HepG2 (cell line): ENCODE results near the gene RPA1. TPM values are rescaled to one million over a fixed set of nuclear protein-coding genes. Genes with fewer than 3 reads are reported as not detected.

Source experiments
- ATAC-seq: fragments of 200-7000 bp; cut with Tn5 transposase; 3 replicates; pipeline ENCODE4 v1.9.1; 2020; ENCODE audit warnings: mild to moderate bottlenecking, moderate library complexity
- BruUV-seq: library from RNA; stranded (reverse); fragments of 400-500 nt; replicated peaks from 2 replicates; lab custom pipeline; 2021; lab: Mats Ljungman, UMichigan
- CTCF ChIA-PET: fragments of 300-600 bp; formaldehyde crosslinking; extraction: SDS; loops from one replicate; lab custom pipeline; 2021; ENCODE audit warnings: low total read pairs, inconsistent platforms, low intra/inter-chr PET ratio; lab: Yijun Ruan, JAX
- POLR2A ChIA-PET: fragments of 350-600 bp; sonication (Branson Sonifier 250); formaldehyde crosslinking; loops from one replicate; lab custom pipeline; 2020; ENCODE audit warnings: antibody characterized with exemption, inconsistent platforms; lab: Yijun Ruan, JAX
- DNase-seq: peaks from one replicate; pipeline ENCODE4 v3.0.0-alpha.2; 2015; ENCODE audit warnings: low spot score
- FAIRE-seq: peaks from 3 replicates; lab custom pipeline; 2011; peaks lifted over from hg19 to GRCh38; lab: Jason Lieb, UNC
- H2AFZ ChIP-seq: one replicate; pipeline ENCODE4 v1.6.1; 2011; ENCODE audit warnings: low read length, inconsistent platforms
- H3K27ac ChIP-seq: fragments of 300-600 bp; 3 replicates; pipeline ENCODE4 v1.8.0; 2011; ENCODE audit warnings: mixed run types, mild to moderate bottlenecking, mixed read lengths, low read length, inconsistent platforms; ENCODE audit not compliant: insufficient read depth; ENCODE audit errors: extremely low read length
- H3K27me3 ChIP-seq, 2 experiments: fragments of 200-600 bp in 1 of 2; 2 replicates in 1 of 2; 3 replicates in 1 of 2; pipeline versions ENCODE4 v1.6.0 to v1.8.0; 2011; ENCODE audit warnings: low read length in 2 of 2, mild to moderate bottlenecking in 2 of 2, moderate library complexity in 2 of 2, inconsistent platforms in 1 of 2; ENCODE audit not compliant: insufficient read depth in 2 of 2, control insufficient read depth in 1 of 2
- H3K36me3 ChIP-seq, 2 experiments: fragments of 200-600 bp in 1 of 2; replicated peaks in 1 of 2; 2 replicates in 1 of 2; 3 replicates in 1 of 2; pipeline versions ENCODE4 v1.5.1 to v1.8.0; 2011; ENCODE audit warnings: low read length in 2 of 2, inconsistent platforms in 1 of 2; ENCODE audit not compliant: insufficient read depth in 2 of 2, control insufficient read depth in 1 of 2
- H3K4me1 ChIP-seq: 2 replicates; pipeline ENCODE4 v1.5.1; 2012; ENCODE audit warnings: low read length, inconsistent platforms; ENCODE audit not compliant: insufficient read depth
- H3K4me2 ChIP-seq: 2 replicates; pipeline ENCODE4 v1.6.0; 2011; ENCODE audit warnings: low read depth, low read length, inconsistent platforms
- H3K4me3 ChIP-seq, 3 experiments: fragments of 200-600 bp in 1 of 3; sonication (generic), shearing (Covaris generic) in 1 of 3; replicated peaks in 1 of 3; 2 replicates each; pipeline ENCODE4 v1.5.1; 2011 to 2016; ENCODE audit warnings: low read length in 3 of 3, inconsistent platforms in 2 of 3, low read depth in 2 of 3, mild to moderate bottlenecking in 2 of 3, control low read depth in 1 of 3, mixed read lengths in 1 of 3; ENCODE audit not compliant: insufficient read depth in 1 of 3
- H3K79me2 ChIP-seq: one replicate; pipeline ENCODE4 v1.6.1; 2011; ENCODE audit warnings: low read length, inconsistent platforms; ENCODE audit not compliant: insufficient read depth
- H3K9ac ChIP-seq: 2 replicates; pipeline ENCODE4 v1.6.0; 2011; ENCODE audit warnings: mild to moderate bottlenecking, low read depth, low read length, inconsistent platforms; ENCODE audit not compliant: insufficient read depth
- H3K9me3 ChIP-seq: 2 replicates; pipeline ENCODE4 v1.5.1; 2012; ENCODE audit warnings: mild to moderate bottlenecking, low read length
- H4K20me1 ChIP-seq: 2 replicates; pipeline ENCODE4 v1.6.0; 2011; ENCODE audit warnings: inconsistent platforms, mild to moderate bottlenecking, low read length, moderate library complexity; ENCODE audit not compliant: insufficient read depth
- KLF13 ChIP-seq: sonication (generic); formaldehyde crosslinking; IDR thresholded peaks from 2 replicates; pipeline ENCODE4 v1.4.0; 2020; ENCODE audit warnings: mild to moderate bottlenecking, missing genetic modification reagents
- KLF16 ChIP-seq, 2 experiments: sonication (generic) in 1 of 2; formaldehyde crosslinking in 1 of 2; IDR thresholded peaks; 2 replicates each; pipeline versions ENCODE4 v1.6.1 to v1.8.0; 2016 to 2023; ENCODE audit warnings: missing genetic modification reagents in 2 of 2, missing compliant biosample characterization in 1 of 2
- MYNN ChIP-seq: sonication (generic); formaldehyde crosslinking; IDR thresholded peaks from 2 replicates; pipeline ENCODE4 v1.4.0; 2020; ENCODE audit warnings: mild to moderate bottlenecking, low read depth, missing genetic modification reagents
- RELA ChIP-seq: sonication (generic); formaldehyde crosslinking; IDR thresholded peaks from 2 replicates; pipeline ENCODE4 v1.4.0; 2020; ENCODE audit warnings: missing genetic modification reagents
- TEAD2 ChIP-seq: sonication (generic); formaldehyde crosslinking; IDR thresholded peaks from 2 replicates; pipeline ENCODE4 v1.9.0; 2021; ENCODE audit warnings: missing genetic modification reagents
- TRIM24 ChIP-seq: sonication (generic); formaldehyde crosslinking; IDR thresholded peaks from 2 replicates; pipeline ENCODE4 v1.8.0; 2022; ENCODE audit warnings: mild to moderate bottlenecking, missing genetic modification reagents
- ZNF10 ChIP-seq: sonication (generic); formaldehyde crosslinking; IDR thresholded peaks from 2 replicates; pipeline ENCODE4 v1.4.0; 2020; ENCODE audit warnings: mild to moderate bottlenecking, low read depth, missing genetic modification reagents, borderline replicate concordance
- ZNF124 ChIP-seq: sonication (generic); formaldehyde crosslinking; IDR thresholded peaks from 2 replicates; pipeline ENCODE4 v1.4.0; 2020; ENCODE audit warnings: missing genetic modification reagents
- ZNF577 ChIP-seq: sonication (generic); formaldehyde crosslinking; IDR thresholded peaks from 2 replicates; pipeline ENCODE4 v1.4.0; 2020; ENCODE audit warnings: mild to moderate bottlenecking, low read depth, missing genetic modification reagents, borderline replicate concordance
- WGBS: methylation state at CpG from one replicate; pipeline ENCODE4 v1.1.6; 2017; ENCODE audit warnings: low lambda C conversion rate; 5-methylcytosine and 5-hydroxymethylcytosine counted together
- in situ Hi-C: cut with HindIII; loops from 2 replicates; pipeline ENCODE4 v1.10.0; 2017; ENCODE audit warnings: low pct_unique_long_range_greater_than_20kb; ENCODE audit not compliant: extremely low pct_ligation_motif_present
- intact Hi-C: fragments of 100-400 bp; cut with micrococcal nuclease; formaldehyde crosslinking; loops from one replicate; pipeline ENCODE4 v1.10.0; 2022; ENCODE audit not compliant: unreplicated experiment
- polyA plus RNA-seq, 8 experiments: library from polyadenylated mRNA; depleted of rRNA in 3 of 8; stranded (reverse) in 7 of 8; unstranded in 1 of 8; fragments of >200 nt; fragmentation: Illumina TruSeq in 4 of 8; extraction: Trizol in 4 of 8; gene quantifications; 2 replicates each; pipeline versions ENCODE4 v1.2.1 to v1.2.3, GENCODE V29; 2011 to 2016; ENCODE audit warnings: low read depth in 4 of 8, missing spikeins in 1 of 8, mixed read lengths in 1 of 8; ENCODE audit not compliant: insufficient read depth in 1 of 8
- total RNA-seq, 5 experiments: library from RNA; depleted of rRNA; stranded (reverse); fragments of >200 nt; fragmentation: Illumina TruSeq; extraction: Trizol; gene quantifications; 2 replicates each; pipeline ENCODE4 v1.2.3, GENCODE V29; 2016; ENCODE audit warnings: low read depth in 1 of 5

RPA1 gene
- total and polyA plus RNA-seq, 2 of the 13 experiments (the other 11 are each of a cell fraction or from before 2014, with no cell fraction given): 13.9 to 37.6 TPM

DNA sequence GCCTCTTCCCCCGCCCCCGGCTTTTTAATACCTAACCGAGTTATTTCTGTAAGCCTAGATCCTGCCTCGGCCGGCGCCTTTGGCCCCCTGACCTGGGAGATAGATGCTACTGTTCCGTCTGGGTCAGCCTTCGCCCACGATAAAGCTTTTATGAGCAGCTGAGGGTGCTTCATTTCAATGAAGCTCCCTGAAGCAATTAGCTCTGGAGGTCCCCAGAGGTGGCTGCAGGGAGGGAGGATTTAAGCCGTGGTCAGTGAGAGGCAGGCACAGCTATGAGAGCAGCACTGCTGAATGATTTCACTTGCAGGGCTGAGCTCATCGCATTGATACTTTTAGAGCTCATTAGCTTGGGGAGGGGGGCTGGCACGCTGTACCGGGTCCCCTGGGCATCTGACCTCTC is 89.4 kb downstream of the RPA1 start:
- Histone ChIP-seq H2AFZ (no peak overlapping the region), H3K4me1 (peaks cover 32% of the 10 kb centered on the region), H3K9me3 (no peaks in the 10 kb centered on the region), H4K20me1 (no peaks in the 10 kb centered on the region), H3K27ac (no peak overlapping the region), H3K79me2 (no peaks in the 10 kb centered on the region), H3K4me3 (no peak overlapping the region), H3K27me3 (peaks cover 6 to 53% of the 10 kb centered on the region in 2 experiments), H3K36me3 (no peaks in the 10 kb centered on the region), H3K4me2 (no peak overlapping the region), H3K9ac (no peak overlapping the region)
- no peak for TF ChIP-seq ZNF577 (CRISPR knock-in tag)
- TF ChIP-seq KLF13 (CRISPR knock-in tag): no peak
- TF ChIP-seq RELA (CRISPR knock-in tag): no peak
- no peak for TF ChIP-seq MYNN
- TF ChIP-seq KLF16 (CRISPR knock-in tag; IDR thresholded peaks at IDR 0.05): no peak
- TF ChIP-seq ZNF10: no peak
- 28% methylated on average over 13 of the region's 13 CpGs for WGBS
- FAIRE-seq (no peak), DNase-seq (no peak), ATAC-seq (no peak)
- CTCF ChIA-PET: no interaction called here
- POLR2A ChIA-PET: interaction anchor here (1.0 kb wide), 1 partner anchor 29 kb away, joined by 3 read pairs; no protein-coding TSS in a partner anchor
- in situ Hi-C loops (loop anchor here (25.0 kb wide), 1 partner anchor 318 kb away; no protein-coding TSS in a partner anchor), intact Hi-C loops (no loop called here)
- BruUV-seq: no TSS peak

DNA sequence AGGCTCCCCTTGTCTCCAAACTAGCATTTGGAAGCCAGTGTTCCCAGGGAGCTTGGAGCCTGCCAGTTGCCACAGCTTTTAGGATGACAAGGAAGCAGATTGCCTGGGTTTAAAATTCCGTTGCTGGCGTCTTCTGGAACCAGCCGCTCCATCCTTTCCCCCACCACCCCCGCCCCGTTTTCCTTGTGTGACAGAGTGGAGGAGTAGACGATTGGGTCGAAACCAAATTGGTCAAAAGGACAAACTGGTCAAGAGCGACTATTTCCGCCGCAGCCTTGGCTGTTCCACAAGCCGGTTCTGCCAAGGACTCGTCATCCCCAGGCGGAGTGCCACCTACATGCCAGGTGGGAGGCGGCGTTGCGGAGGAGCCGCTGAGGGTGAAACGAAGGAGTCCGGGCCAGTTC is 91.1 kb downstream of the RPA1 start:
- Histone ChIP-seq H3K4me3 (no peak overlapping the region), H2AFZ (no peak overlapping the region), H3K27ac (no peak overlapping the region), H4K20me1 (no peaks in the 10 kb centered on the region), H3K36me3 (no peaks in the 10 kb centered on the region), H3K4me1 (peaks cover 31% of the 10 kb centered on the region), H3K4me2 (no peak overlapping the region), H3K27me3 (peaks cover 2 to 41% of the 10 kb centered on the region in 2 experiments), H3K9me3 (no peaks in the 10 kb centered on the region), H3K9ac (no peak overlapping the region), H3K79me2 (no peaks in the 10 kb centered on the region)
- ChIA-PET POLR2A (no interaction called here), CTCF (no interaction called here)
- 74% methylated on average over 19 of the region's 19 CpGs for WGBS
- in situ Hi-C loops (loop anchor here (25.0 kb wide), 1 partner anchor 316 kb away; no protein-coding TSS in a partner anchor), intact Hi-C loops (no loop called here)
- FAIRE-seq (no peak), ATAC-seq (no peak), DNase-seq (no peak)
- BruUV-seq: no TSS peak
- TF ChIP-seq TEAD2 (CRISPR knock-in tag) (no peak), ZNF124 (CRISPR knock-in tag) (no peak), TRIM24 (no peak)
